PC-9 (cell line): ENCODE data around the gene CNTNAP5.

Source experiments
- EZH2 ChIP-seq: fragments of 200-600 bp; sonication (generic); IDR thresholded peaks from 2 replicates; pipeline ENCODE4 v1.8.0; 2017; ENCODE audit warnings: antibody characterized with exemption, low read depth
- TF ChIP-seq, protein P1 (sequence below): fragments of 200-600 bp; sonication (generic); conservative IDR thresholded peaks from 2 replicates; pipeline ENCODE4 v1.6.1; 2017; ENCODE audit warnings: mixed run types, antibody characterized with exemption, mild to moderate bottlenecking, moderate library complexity

DNA sequence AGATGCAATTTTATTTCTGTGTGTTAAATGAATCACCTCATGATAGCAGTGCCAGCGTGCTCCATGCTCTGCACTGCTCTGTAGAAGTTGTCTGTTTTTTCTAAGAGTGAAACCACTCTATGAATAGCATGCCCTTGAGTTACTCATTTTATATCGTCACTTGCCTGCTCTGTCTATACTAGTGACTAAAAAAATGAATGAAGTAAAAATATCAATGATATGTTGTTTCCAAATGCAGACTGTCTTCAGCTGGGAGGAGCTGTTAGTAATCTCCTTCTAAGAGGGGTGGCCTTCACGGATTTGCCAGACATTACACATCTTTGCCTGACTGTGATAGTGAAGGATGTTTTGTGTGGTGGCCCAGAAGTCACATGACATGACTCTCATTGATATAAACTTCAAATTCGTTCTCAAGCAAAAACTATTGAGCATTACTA, 852.1 kb downstream of the CNTNAP5 start:
- no peak for TF ChIP-seq EZH2
- TF ChIP-seq, protein P1, sequence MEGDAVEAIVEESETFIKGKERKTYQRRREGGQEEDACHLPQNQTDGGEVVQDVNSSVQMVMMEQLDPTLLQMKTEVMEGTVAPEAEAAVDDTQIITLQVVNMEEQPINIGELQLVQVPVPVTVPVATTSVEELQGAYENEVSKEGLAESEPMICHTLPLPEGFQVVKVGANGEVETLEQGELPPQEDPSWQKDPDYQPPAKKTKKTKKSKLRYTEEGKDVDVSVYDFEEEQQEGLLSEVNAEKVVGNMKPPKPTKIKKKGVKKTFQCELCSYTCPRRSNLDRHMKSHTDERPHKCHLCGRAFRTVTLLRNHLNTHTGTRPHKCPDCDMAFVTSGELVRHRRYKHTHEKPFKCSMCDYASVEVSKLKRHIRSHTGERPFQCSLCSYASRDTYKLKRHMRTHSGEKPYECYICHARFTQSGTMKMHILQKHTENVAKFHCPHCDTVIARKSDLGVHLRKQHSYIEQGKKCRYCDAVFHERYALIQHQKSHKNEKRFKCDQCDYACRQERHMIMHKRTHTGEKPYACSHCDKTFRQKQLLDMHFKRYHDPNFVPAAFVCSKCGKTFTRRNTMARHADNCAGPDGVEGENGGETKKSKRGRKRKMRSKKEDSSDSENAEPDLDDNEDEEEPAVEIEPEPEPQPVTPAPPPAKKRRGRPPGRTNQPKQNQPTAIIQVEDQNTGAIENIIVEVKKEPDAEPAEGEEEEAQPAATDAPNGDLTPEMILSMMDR: no peak
